ENCODE measurements around the gene CCDC197.

The CCDC197 gene

DNA sequence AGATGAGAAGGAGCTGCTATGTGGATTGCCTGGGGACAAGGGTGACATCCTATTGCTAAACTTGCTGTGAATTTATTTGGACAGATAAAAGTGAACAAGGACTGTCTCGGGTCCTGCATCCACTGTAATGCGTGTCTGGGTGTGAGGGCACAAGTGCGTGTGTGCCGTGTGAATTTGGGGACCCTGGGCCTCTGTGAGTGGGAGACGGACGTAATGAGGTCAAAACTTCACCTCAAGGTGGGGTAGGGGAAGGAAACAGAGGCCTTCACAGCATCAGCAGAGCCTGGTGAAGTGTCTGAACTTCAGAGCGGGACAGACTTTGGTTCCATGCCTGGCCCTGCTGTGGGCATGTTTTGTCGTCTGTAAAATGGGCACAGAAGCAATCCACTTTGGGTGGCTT is 35.5 kb upstream of the CCDC197 start:
- no peak for DNase-seq (ENCODE audit: low spot score)

DNA sequence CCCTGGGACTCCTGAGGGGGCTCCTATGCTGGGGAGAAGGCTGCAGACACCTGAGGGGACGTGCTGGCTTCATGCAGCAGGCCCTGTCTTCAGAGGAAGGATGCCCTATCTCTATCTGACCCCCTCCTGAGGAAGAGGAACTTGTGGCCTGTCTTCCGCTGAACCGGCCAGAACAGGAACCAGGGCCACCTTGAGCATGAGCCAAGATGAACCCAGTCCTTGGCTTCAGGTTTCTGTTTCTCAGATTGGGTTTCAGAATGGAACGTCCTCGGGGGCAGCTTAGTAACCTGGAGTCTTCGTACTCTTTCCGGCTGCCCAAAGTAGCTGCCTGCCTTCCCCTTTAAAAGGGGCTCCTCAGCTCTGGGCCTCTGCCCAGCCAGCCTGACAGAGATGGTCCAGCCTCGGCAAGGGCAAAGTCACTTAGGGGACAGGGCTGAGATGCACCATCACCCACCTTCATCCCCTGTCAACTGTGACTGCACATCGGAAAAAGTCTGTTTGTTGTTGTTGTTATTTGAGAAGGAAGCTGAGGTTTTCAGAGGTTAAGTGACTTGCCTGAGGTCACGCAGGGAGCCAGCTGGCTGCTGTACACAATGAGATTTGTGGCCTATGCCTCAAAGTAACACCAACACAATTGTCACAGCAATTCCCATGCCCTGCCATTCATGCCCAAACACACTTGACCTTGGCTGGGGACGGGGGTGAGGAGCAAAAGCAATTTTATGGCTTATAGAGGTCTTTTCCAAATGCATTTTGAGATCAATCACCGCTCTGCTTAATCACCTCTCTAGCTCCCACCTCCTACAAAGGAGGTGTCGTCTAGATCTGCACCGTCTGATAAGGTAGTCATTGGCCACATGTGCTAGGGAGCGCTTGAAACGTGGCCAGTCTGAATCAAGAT is 34.1 kb upstream of the CCDC197 start:
- no peak for DNase-seq (ENCODE audit: low spot score)

GRCh38 chr14:93963692-93964091 is 33.4 kb upstream of the CCDC197 start:
- no peak for DNase-seq (ENCODE audit: low spot score)

- DNase-seq (ENCODE audit: low spot score), result no peak
These were observed 32.8 kb upstream of the CCDC197 start for GRCh38 chr14:93964281-93964680.

- DNase-seq (ENCODE audit: low spot score), result no peak
These were observed 32.2 kb upstream of the CCDC197 start for GRCh38 chr14:93964820-93965286.

DNA sequence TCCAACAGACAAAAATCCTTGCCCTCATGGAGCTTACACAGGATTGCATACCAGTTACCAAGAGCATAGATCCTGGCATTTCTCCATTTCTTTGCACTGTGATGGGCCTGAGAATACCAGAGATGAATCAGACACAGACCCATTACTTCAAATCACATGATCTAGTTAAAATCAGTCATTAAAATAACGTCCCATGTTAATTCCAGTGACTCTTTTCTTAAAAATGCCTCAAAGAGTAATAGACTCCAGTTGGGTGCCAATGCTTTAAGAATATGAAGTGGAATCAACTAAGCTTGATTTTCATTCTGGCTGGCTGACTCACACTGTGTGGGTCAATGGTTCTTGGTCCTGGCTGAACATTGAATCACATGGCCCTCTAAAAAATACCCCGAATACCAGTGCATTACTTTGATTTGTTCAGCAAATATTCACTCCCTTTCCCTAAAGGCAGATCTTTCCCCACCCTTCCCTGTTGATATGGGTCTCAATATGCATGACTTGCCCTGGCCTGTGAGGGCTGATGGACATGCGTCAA is 31.7 kb upstream of the CCDC197 start:
- DNase-seq (ENCODE audit: low spot score), result peak; percentile 18

DNA sequence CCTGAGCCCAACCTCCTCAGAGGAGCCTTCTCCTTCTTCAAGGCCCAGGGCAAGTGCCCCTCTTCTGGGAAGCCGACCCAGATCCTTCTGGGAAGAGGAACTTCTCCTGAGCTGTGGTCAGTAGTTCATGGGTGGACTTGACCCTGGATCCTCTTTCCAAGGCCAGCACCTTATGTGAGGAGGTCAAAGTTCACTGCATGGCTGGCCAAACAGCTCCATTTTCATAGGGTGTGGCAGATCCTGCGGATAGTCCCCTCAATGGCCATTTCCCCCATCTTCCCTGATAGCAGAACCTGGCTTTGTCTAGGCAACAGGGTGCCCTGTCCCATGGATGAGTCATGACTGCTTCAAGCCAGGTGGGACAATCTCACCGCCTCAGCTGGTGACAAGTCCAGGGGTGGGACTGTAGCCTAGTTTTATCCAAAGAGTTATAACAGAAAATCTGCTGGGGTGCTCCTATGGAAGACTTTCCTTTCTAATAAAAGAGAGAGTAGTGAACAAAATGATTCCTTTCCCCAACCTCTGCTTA is 31.1 kb upstream of the CCDC197 start:
- DNase-seq (ENCODE audit: low spot score), result no peak

- no peak for DNase-seq (ENCODE audit: low spot score)
These were observed 29.4 kb upstream of the CCDC197 start for GRCh38 chr14:93967637-93968250.

- DNase-seq (ENCODE audit: low spot score), result no peak
These were observed 27.8 kb upstream of the CCDC197 start for GRCh38 chr14:93969082-93969828.

DNA sequence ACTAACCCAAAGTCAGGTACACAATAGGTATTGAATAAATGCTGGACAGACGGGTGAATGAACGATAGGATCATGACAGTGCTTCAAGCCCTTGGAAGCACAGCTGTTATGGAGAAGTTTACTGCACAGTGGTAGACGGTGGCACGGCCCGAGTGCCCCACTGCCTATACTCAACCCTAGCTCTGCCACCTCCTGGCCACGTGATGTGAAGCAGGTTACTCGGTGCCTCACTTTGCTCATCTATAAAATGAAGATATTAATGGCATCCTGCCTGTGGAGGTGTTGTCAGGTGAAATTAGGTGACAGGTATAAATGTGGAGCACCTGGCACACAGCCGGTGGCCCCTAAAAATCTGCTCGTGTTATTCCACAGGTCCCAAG is 26.5 kb upstream of the CCDC197 start:
- DNase-seq (ENCODE audit: low spot score), result no peak

GRCh38 chr14:93970965-93971634 is 26.0 kb upstream of the CCDC197 start:
- DNase-seq (ENCODE audit: low spot score), result no peak

GRCh38 chr14:93971635-93972027 is 25.5 kb upstream of the CCDC197 start:
- DNase-seq (ENCODE audit: low spot score), result no peak

DNA sequence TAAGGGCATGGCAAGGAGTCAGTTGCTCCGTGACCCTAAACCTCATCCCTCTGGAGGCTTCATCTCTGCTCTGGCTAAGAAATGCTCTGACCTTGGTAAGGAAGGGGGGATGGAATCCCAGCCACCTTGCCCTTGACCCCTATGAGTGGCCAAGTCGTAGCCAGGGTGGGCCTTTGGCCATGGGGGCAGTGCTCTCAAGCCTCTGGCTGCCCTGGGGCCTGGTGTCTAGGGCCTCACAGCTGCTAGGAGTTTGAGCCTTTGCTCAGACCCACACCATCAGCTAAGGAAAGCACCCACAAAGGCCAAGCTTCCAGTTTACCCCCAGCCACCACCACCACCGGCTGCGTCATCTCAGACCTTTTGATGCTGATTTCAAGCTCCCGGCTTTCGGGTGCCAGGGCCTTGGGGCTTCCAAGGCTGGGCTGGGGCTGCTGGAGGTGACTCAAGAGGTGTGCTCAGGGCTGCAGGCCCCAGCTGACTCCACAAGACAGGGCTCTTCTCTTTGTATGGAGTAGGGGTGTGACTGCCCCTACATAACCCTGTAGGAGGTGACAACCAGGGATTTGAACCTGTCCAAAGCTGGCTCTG is 24.4 kb upstream of the CCDC197 start:
- DNase-seq (ENCODE audit: low spot score), result no peak

DNA sequence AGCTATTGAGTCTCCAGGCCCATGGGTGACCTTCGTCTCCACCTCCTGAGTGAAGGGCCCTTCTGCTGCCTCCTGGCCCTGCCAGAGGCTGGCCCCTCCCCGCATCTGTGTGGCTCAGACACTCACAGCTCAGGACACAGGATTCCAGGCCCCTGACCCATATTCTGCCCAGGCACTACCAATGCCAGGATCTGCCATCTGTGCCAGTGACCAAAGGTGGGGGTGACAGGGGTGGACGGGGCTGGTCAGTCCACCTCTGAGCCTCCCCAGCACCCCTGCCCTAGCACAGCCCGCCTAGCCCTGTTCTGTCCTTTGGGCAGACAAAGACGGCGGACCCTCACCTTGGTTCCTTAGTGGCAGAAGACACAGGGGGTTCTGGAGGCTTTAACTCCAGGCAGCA is 23.5 kb upstream of the CCDC197 start:
- DNase-seq (ENCODE audit: low spot score), result no peak

DNA sequence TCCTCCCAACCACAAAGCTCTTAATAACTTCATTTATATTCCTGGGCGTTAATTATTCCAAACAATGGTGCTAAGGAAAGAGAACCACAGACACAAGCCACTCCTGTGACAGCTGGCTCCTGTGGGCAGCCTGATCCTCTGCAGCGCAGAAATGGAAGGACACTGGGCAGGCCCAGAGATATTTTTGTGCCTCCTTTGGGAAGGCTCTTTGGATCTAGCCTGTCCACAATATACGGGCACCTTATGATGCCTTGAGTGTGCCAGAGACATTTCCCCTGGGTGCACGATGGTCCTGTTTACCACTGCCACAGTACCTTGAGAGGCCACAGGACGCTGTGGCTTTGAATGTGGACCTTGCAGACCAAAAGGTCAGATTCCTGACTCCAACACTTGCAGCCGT is 22.8 kb upstream of the CCDC197 start:
- DNase-seq (ENCODE audit: low spot score), result no peak

GRCh38 chr14:93974833-93975232 is 22.3 kb upstream of the CCDC197 start:
- no peak for DNase-seq (ENCODE audit: low spot score)

DNA sequence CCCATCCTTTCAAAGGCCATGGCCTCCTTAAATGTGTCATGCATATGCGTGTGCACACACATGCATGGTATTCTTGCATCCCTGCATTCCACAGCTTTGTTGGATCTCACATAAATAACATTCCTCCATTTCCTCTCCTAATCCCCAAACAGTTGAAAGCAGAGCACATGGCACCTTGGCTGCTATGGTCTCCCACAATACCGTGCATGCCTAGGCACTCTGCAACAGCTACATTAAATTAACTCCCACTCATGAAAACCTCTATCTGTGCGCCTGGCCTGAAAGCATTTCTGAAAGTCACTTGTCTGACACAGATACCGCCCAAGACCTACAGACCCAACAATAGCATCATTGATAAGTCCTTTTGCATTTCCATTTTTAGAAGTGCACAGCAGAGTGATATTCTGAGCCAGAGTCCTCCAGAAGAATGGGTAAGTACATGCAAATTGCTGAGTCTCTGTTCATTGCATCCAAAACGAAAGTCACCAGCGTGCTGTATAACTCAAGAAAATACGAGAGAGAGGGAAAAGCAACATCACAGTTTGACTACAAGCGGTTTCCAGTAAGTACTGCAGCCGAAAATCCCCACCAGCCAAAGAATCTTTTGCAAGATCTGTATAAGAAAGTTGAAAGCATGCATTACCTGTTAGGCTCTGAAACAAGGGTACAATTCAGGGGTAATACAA is 21.2 kb upstream of the CCDC197 start:
- no peak for DNase-seq (ENCODE audit: low spot score)

DNA sequence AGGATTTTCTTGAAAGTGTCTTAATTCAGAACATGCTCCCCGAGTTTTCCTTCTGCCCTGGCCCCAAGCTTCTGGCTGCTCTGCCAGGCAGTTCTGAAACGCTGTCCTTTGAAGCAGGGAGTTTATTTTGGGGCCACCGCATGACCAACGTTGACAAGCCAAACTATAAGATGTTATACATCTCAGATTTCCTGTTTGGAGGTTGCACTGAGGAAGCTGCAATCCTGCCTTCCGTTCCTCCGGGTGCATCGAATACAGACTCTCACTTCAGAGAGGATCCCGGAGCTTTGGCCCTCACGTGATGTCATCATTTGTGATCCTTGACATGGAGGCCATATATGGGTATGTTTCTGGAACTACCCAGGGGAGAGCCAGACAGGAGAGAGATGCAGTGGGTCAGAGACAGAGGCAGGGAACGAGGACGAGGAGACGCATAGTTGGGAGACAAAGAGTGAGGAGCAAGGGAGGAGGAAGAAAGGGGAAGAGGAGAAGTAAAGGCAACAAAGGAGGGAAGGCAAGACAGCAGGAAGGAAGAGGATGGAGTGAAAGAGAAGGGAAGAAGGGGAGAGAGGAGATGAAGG is 20.5 kb upstream of the CCDC197 start, which contains the start of gene ASB2:
Gene ASB2, minus strand, starts transcription at position 94 of the 581 bp plus-strand sequence. CDS start 12,031 bp downstream, outside the sequence.
- no peak for DNase-seq (ENCODE audit: low spot score)

DNA sequence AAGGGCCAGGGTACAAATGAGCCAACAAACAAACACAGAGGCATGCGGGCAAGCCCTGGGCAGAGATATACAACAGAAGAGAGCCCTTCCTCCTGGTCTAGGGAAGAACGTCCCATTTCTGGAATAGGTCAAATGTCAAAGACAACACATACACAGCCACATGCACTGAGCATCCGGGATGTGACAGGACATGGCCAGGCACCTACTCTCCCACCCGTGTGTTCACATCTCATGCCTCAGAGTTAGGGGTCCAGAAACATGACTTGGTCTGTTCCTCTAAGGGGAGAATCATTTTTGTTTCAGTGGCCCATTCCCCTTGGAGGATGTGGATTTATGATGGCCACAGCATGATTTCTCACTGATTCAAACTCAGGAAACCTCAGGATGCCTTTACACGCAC is 19.9 kb upstream of the CCDC197 start:
- DNase-seq (ENCODE audit: low spot score), result no peak

Data from RKO (cell line).